Liver (tissue), 9 donors: Measurements from ENCODE around the gene BTN3A1. TPM values are rescaled to one million over a fixed set of nuclear protein-coding genes. Genes with fewer than 3 reads are reported as not detected.

Experiments used
- DNase-seq: peaks from one replicate; pipeline ENCODE4 v3.0.0-alpha.2; 2017; ENCODE audit warnings: low spot score
- H3K27ac ChIP-seq, 2 donors: one replicate each; pipeline ENCODE4 v1.7.0; 2013; ENCODE audit warnings: inconsistent platforms in 2 of 2, low read length in 2 of 2, control low read depth in 1 of 2, low read depth in 1 of 2, mild to moderate bottlenecking in 1 of 2
- H3K27me3 ChIP-seq, 4 donors: one replicate each; pipeline versions ENCODE4 v1.6.1 to v1.7.0; 2013; ENCODE audit warnings: low read length in 3 of 4, inconsistent platforms in 1 of 4, mild to moderate bottlenecking in 1 of 4, moderate library complexity in 1 of 4; ENCODE audit not compliant: control insufficient read depth in 4 of 4, insufficient read depth in 4 of 4
- H3K36me3 ChIP-seq, 4 donors: one replicate each; pipeline versions ENCODE4 v1.6.1 to v1.7.0; 2013; ENCODE audit warnings: low read length in 3 of 4, mild to moderate bottlenecking in 3 of 4, low read depth in 1 of 4, moderate library complexity in 1 of 4; ENCODE audit not compliant: control insufficient read depth in 4 of 4, insufficient read depth in 3 of 4
- H3K4me1 ChIP-seq, 4 donors: one replicate each; pipeline versions ENCODE4 v1.6.1 to v1.7.0; 2013; ENCODE audit warnings: low read length in 3 of 4, mild to moderate bottlenecking in 3 of 4, moderate library complexity in 1 of 4; ENCODE audit not compliant: control insufficient read depth in 4 of 4, insufficient read depth in 4 of 4
- H3K4me3 ChIP-seq, 3 donors: one replicate each; pipeline versions ENCODE4 v1.6.1 to v1.7.0; 2013; ENCODE audit warnings: low read length in 3 of 3, control low read depth in 1 of 3, low read depth in 1 of 3, mild to moderate bottlenecking in 1 of 3
- H3K9ac ChIP-seq, 2 donors: one replicate each; pipeline ENCODE4 v1.7.0; 2013; ENCODE audit warnings: low read length in 2 of 2, mild to moderate bottlenecking in 2 of 2, moderate library complexity in 2 of 2, control low read depth in 1 of 2, low read depth in 1 of 2
- H3K9me3 ChIP-seq, 4 donors: one replicate each; pipeline versions ENCODE4 v1.6.1 to v1.7.0; 2013; ENCODE audit warnings: low read length in 3 of 4; ENCODE audit not compliant: control insufficient read depth in 4 of 4
- ATF3 ChIP-seq: IDR thresholded peaks from 2 replicates; pipeline ENCODE4 v1.6.1; 2016; ENCODE audit warnings: antibody characterized with exemption
- CTCF ChIP-seq: fragments of 150-350 bp; IDR thresholded peaks from 2 replicates; pipeline ENCODE4 v1.5.1; 2017; ENCODE audit warnings: improper control_type of control experiment, low read depth, low read length; ENCODE audit not compliant: missing input control
- EGR1 ChIP-seq, 2 donors: IDR thresholded peaks; 2 replicates each; pipeline ENCODE4 v1.6.1; 2016 to 2018; ENCODE audit warnings: antibody characterized with exemption in 2 of 2, low read depth in 2 of 2
- FOXA1 ChIP-seq: IDR thresholded peaks from 2 replicates; pipeline ENCODE4 v1.6.1; 2016; ENCODE audit warnings: antibody characterized with exemption
- FOXA2 ChIP-seq: IDR thresholded peaks from 2 replicates; pipeline ENCODE4 v1.6.1; 2016; ENCODE audit warnings: antibody characterized with exemption
- GABPA ChIP-seq, 2 donors: IDR thresholded peaks in 1 of 2; conservative IDR thresholded peaks in 1 of 2; 2 replicates each; pipeline ENCODE4 v1.6.1; 2016; ENCODE audit warnings: antibody characterized with exemption in 2 of 2, mild to moderate bottlenecking in 1 of 2, moderate library complexity in 1 of 2
- HNF4A ChIP-seq, 2 donors: conservative IDR thresholded peaks; 2 replicates each; pipeline ENCODE4 v1.6.1; 2016; ENCODE audit warnings: antibody characterized with exemption in 2 of 2, mild to moderate bottlenecking in 2 of 2
- HNF4G ChIP-seq: IDR thresholded peaks from 2 replicates; pipeline ENCODE4 v1.6.1; 2016; ENCODE audit warnings: antibody characterized with exemption
- JUND ChIP-seq, 2 donors: IDR thresholded peaks; 2 replicates each; pipeline ENCODE4 v1.6.1; 2016; ENCODE audit warnings: antibody characterized with exemption in 2 of 2
- MAX ChIP-seq: IDR thresholded peaks from 2 replicates; pipeline ENCODE4 v1.6.1; 2016; ENCODE audit warnings: antibody characterized with exemption
- NR2F2 ChIP-seq: IDR thresholded peaks from 2 replicates; pipeline ENCODE4 v1.6.1; 2016; ENCODE audit warnings: antibody characterized with exemption
- RAD21 ChIP-seq, 2 donors: IDR thresholded peaks; 2 replicates each; pipeline ENCODE4 v1.6.1; 2016; ENCODE audit warnings: antibody characterized with exemption in 2 of 2, mild to moderate bottlenecking in 2 of 2
- REST ChIP-seq: IDR thresholded peaks from 2 replicates; pipeline ENCODE4 v1.6.1; 2016; ENCODE audit warnings: antibody characterized with exemption, mild to moderate bottlenecking
- RXRA ChIP-seq, 2 donors: IDR thresholded peaks; 2 replicates each; pipeline ENCODE4 v1.6.1; 2017 to 2018; ENCODE audit warnings: antibody characterized with exemption in 2 of 2, mild to moderate bottlenecking in 1 of 2
- SP1 ChIP-seq: IDR thresholded peaks from 2 replicates; pipeline ENCODE4 v1.6.1; 2018; ENCODE audit warnings: antibody characterized with exemption, mild to moderate bottlenecking
- TAF1 ChIP-seq: conservative IDR thresholded peaks from 2 replicates; pipeline ENCODE4 v1.6.1; 2016; ENCODE audit warnings: antibody characterized with exemption, mild to moderate bottlenecking
- YY1 ChIP-seq: IDR thresholded peaks from 2 replicates; pipeline ENCODE4 v1.6.1; 2016; ENCODE audit warnings: antibody characterized with exemption, mild to moderate bottlenecking
- ZBTB33 ChIP-seq: IDR thresholded peaks from 2 replicates; pipeline ENCODE4 v1.6.1; 2016; ENCODE audit warnings: antibody characterized with exemption
- WGBS: extraction: QIAGEN DNeasy Blood & Tissue Kit; methylation state at CpG from one replicate; pipeline ENCODE4 v1.1.7; 2013; 5-methylcytosine and 5-hydroxymethylcytosine counted together
- polyA plus RNA-seq, 2 donors: library from polyadenylated mRNA; stranded (reverse) in 1 of 2; unstranded in 1 of 2; fragments of 200-250 nt in 1 of 2; fragments of >200 nt in 1 of 2; fragmentation: Nextera tagmentation in 1 of 2; extraction: Ambion mirVana in 1 of 2; gene quantifications; one replicate each; pipeline versions ENCODE4 v1.2.1 to v1.2.3, GENCODE V29; 2013 to 2015
- total RNA-seq, 2 donors: library from RNA; depleted of rRNA; stranded (reverse); fragments of >200 nt; gene quantifications; one replicate each; pipeline ENCODE4 v1.2.3, GENCODE V29; 2014
- donor health status: healthy.
- donor health status: healthy.
- donor health status: healthy.
- donor health status: healthy.
- donor health status: healthy.

The BTN3A1 gene
- total and polyA plus RNA-seq, 4 donors: 2.3 to 17.1 (median 6.3) TPM

GRCh38 chr6:26415791-26416190, 13.7 kb downstream of the BTN3A1 start:
- TF ChIP-seq CTCF (no peak), GABPA (IDR thresholded peaks at IDR 0.05 in 1 of 2, conservative IDR thresholded peaks at IDR 0.05 in 1 of 2) (no peak), FOXA1 (no peak), EGR1 (IDR thresholded peaks at IDR 0.05; ENCODE audit: low read depth in 2 of 2) (no peak), REST (no peak), TAF1 (no peak), ATF3 (no peak), RAD21 (IDR thresholded peaks at IDR 0.05) (no peak), FOXA2 (no peak), YY1 (no peak), RXRA (IDR thresholded peaks at IDR 0.05) (no peak), NR2F2 (no peak), SP1 (no peak), ZBTB33 (no peak), HNF4A (conservative IDR thresholded peaks at IDR 0.05) (no peak), JUND (IDR thresholded peaks at IDR 0.05) (no peak), MAX (no peak), HNF4G (no peak)
- H3K9ac ChIP-seq: no peak overlapping the region
- H3K36me3 ChIP-seq: peaks cover 5 to 20% (median 14%) of the 10 kb centered on the region in 4 donors
- H3K9me3 ChIP-seq: peaks cover 0 to 3% (median 1%) of the 10 kb centered on the region in 4 donors
- 96% methylated on average over 2 of the region's 2 CpGs for WGBS
- no peak overlapping the region for H3K4me3 ChIP-seq
- no peak overlapping the region for H3K27ac ChIP-seq
- DNase-seq: no peak
- H3K27me3 ChIP-seq: no peaks in the 10 kb centered on the region
- peaks cover 0 to 3% (median 0%) of the 10 kb centered on the region in 4 donors for H3K4me1 ChIP-seq
